KOPT-K1 (cell line): ENCODE data around the gene SERPINF2.
"Not testable (repeated sequence)": the region's sequence is repeated elsewhere in the genome, so short reads cannot be mapped to it uniquely, and the experiment has no call there.

ENCODE experiments used
- H3K27ac ChIP-seq: fragments of 200-600 bp; sonication (generic); 2 replicates; pipeline ENCODE4 v1.5.1; 2016; ENCODE audit warnings: antibody characterized with exemption, mild to moderate bottlenecking, low read depth, low read length; ENCODE audit not compliant: poor library complexity, severe bottlenecking
- H3K36me3 ChIP-seq: fragments of 200-600 bp; sonication (generic); 2 replicates; pipeline ENCODE4 v1.5.1; 2017; ENCODE audit warnings: antibody characterized with exemption, mild to moderate bottlenecking, low read length, moderate library complexity; ENCODE audit not compliant: insufficient read depth
- H3K9me3 ChIP-seq: fragments of 200-600 bp; sonication (generic); 2 replicates; pipeline ENCODE4 v1.5.1; 2017; ENCODE audit warnings: antibody characterized with exemption, low read length, mild to moderate bottlenecking; ENCODE audit not compliant: insufficient read depth, poor library complexity, severe bottlenecking

SERPINF2 gene

DNA sequence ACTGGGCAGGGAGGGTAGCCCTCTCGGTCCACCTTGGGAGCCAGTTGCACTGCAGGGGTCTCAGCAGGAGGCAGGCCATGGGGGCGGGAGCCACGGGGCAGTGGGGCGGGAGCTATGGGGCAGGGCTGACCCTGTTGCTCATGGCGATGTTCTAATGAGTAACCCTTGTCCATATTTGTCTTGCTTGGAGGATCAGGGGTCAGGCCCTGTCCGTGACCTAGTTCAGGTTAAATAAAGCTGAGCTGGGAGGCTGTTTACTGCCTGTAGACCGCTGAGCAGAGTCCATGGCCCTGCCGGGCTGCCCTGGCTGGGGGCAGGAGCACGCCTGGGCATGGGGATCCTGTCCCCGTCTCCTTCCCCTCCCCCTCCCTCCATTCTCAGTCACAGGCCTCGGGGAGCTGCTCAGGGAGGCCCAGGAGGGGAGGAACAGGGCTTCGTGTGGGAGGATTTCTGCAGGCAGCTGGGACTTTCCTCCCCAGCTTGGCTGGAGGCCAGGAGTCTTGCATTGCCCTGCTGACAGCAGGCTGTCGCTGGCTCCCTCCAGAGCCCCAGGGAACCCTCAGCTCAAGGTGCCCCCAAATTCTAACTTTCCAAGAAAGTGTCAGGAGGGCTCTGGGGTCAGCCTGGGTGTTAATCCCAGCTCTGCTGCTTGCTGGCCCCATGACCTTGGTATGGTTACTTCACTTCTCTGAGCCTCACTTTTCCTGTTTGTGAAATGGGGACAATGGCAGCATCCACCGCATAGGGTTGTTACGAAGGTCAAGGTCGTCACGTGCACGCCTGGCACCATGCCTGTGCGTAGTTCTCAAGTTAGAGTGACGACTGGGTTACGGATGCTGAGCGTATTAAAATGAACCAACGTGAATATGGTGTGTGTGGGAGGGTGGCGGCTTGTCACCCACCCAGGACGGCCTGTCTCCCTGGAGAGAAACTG is 6.1 kb upstream of the SERPINF2 start:
- Histone ChIP-seq H3K9me3 (no peaks in the 10 kb centered on the region), H3K27ac (no peak overlapping the region), H3K36me3 (peaks cover 10% of the 10 kb centered on the region; the same call in 1 of the 2 replicates)

DNA sequence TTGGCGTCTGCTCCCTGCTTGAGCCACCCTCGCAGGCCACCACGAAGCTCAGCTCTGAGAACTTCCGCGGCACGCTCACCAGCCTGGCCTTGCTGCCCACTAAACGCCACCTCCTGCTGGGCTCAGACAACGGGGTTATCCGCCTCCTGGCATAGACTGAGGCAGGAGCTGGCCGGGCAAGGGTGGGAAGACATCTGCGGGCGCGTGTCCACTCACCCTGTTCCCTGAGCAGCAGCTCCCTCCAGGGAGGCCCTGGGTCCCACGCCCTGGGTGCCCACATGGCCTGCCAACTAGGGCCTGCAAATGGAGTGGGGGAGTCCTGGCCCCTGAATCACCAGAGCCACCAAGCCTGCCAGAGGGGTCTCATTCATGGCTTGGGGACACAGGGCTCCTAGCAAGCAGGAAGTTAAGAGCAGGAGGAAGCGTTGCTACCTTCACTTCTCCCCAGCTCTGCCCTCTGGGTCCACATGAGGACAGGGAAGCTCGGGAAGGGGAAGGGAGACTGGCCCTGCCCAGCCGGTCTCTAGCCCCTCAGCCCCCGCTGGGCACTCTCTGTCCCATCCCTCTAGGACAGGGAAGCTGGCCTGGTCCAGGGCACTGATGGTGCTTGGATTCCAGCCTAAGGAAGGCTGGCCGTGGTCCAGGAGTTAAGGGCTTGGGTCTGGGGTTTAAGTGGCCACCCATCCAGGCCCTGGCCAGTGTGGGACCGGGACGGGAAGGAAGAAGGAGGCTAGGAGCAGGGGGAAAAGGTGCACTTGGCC is 5.0 kb upstream of the SERPINF2 start:
- no peak overlapping the region for H3K27ac ChIP-seq
- H3K36me3 ChIP-seq, result peaks cover 10% of the 10 kb centered on the region; the same call in 1 of the 2 replicates
- H3K9me3 ChIP-seq, result no peaks in the 10 kb centered on the region

DNA sequence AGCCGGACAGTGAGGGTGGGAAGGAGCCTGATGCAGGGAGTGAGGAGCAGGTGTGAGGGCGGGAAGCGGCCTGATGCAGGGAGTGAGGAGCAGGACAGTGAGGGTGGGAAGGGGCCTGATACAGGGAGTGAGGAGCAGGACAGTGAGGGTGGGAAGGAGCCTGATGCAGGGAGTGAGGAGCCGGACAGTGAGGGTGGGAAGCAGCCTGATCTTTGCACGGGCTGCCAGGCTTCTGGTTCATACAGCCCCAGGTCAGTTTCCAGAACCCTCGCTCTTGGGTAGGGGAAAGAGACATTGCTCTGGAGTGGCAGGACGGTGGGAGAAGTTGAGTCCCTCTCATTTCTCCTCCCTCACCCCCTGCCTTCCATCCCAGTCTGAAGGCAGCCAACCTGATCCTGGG is 772 bp upstream of the SERPINF2 start:
- not testable (repeated sequence) for H3K9me3 ChIP-seq, H3K36me3 ChIP-seq, H3K27ac ChIP-seq

DNA sequence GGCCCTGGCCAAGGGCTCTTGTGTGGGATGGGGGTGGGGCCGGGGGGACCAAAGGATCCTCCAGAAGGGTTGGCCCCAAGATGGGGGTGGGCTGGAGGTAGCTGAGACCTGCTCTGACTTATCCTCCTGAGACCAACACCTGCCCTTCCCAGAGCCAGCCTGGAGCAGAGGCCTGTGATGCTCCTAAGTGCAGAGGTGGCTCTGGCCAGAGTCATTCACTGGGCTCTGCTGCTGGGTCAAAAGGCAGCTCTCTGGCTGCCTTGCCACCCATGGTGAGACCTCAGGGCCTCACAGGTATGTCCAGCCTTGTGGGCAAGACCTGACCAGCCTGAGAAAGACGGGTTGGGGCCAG is 393 bp downstream of the SERPINF2 start:
- no peaks in the 10 kb centered on the region for H3K36me3 ChIP-seq
- H3K27ac ChIP-seq, result no peak overlapping the region

DNA sequence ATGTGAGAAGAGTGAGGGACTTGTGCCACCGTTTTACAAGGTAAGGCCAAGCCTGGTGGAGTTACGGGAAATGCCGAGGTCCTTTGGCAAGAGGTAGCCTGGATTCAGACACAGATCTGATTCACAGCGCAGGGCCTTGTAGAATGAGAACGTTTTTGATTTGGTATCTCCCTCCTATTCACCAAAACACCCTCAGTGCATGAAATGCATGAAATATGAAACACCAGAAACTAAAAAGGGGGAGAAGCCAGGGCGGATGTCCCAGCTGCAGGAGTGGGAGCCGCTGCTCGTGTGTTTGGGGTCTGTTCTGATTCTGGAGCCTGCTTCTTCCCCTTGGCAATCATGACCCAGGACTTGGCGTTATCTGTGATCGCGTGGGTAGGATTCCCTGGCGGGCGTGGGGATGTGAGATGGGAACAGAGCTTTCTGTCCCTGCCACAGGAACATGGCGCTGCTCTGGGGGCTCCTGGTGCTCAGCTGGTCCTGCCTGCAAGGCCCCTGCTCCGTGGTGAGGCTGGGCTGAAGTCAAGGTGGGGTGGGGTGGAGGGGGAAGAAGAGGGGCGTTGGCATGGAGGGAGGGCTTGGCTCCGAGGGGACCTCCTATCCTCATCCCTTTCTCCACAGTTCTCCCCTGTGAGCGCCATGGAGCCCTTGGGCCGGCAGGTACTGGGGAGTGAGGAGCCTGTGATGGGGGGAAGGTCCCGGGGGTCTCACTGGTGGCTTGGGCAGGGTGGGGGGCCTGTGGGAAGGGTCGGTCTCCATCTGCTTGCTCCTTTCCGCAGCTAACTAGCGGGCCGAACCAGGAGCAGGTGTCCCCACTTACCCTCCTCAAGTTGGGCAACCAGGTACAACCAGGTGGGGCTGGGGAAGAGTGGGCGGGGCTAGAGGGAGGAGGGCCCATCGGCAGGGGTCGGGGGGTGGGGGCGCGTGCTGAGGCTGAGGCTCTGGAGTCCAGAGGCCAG is 2.2 kb downstream of the SERPINF2 start:
- Histone ChIP-seq H3K9me3 (no peaks in the 10 kb centered on the region), H3K36me3 (no peaks in the 10 kb centered on the region), H3K27ac (no peak overlapping the region)

More for the DNA sequence above, 393 bp downstream of the SERPINF2 start:
- no peaks in the 10 kb centered on the region for H3K9me3 ChIP-seq

DNA sequence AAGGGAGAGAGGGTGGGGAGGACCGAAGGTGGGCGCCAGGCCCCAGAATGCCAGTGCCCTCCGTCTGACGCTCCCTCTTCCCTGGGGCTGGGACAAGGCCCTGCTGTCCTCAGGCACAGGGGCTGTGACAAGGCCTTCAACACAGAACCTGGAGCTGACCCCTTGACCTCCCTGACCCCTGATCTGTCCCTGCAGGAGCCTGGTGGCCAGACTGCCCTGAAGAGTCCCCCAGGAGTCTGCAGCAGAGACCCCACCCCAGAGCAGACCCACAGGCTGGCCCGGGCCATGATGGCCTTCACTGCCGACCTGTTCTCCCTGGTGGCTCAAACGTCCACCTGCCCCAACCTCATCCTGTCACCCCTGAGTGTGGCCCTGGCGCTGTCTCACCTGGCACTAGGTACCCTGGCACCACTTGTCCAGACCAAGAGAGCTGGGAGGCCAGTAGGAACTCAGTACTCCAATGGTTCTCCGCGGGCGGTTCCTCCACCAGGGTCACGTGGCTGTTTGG is 2.9 kb downstream of the SERPINF2 start:
- H3K27ac ChIP-seq, result no peak overlapping the region
- H3K36me3 ChIP-seq, result no peaks in the 10 kb centered on the region
- no peaks in the 10 kb centered on the region for H3K9me3 ChIP-seq

DNA sequence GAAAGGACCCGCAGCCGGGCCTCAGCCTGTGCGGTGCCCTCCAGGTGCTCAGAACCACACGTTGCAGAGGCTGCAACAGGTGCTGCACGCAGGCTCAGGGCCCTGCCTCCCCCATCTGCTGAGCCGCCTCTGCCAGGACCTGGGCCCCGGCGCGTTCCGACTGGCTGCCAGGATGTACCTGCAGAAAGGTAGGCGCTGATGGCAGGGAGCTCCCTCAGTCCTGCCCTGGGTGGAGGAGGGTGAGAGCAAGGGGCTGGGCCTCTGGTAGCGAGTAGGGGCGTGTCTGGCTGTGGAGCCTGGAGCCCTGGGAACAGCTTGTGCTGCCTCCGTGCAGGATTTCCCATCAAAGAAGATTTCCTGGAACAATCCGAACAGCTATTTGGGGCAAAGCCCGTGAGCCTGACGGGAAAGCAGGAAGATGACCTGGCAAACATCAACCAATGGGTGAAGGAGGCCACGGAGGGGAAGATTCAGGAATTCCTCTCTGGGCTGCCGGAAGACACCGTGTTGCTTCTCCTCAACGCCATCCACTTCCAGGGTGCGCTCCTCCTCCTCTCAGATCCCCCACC is 4.4 kb downstream of the SERPINF2 start:
- H3K36me3 ChIP-seq, result no peaks in the 10 kb centered on the region
- H3K27ac ChIP-seq, result no peak overlapping the region
- no peaks in the 10 kb centered on the region for H3K9me3 ChIP-seq

GRCh38 chr17:1750628-1751027 is 8.0 kb downstream of the SERPINF2 start:
- H3K9me3 ChIP-seq, result no peaks in the 10 kb centered on the region
- no peaks in the 10 kb centered on the region for H3K36me3 ChIP-seq
- no peak overlapping the region for H3K27ac ChIP-seq

GRCh38 chr17:1752425-1753262 is 10.0 kb downstream of the SERPINF2 start:
- Histone ChIP-seq H3K27ac (no peak overlapping the region), H3K9me3 (no peaks in the 10 kb centered on the region), H3K36me3 (no peaks in the 10 kb centered on the region)

DNA sequence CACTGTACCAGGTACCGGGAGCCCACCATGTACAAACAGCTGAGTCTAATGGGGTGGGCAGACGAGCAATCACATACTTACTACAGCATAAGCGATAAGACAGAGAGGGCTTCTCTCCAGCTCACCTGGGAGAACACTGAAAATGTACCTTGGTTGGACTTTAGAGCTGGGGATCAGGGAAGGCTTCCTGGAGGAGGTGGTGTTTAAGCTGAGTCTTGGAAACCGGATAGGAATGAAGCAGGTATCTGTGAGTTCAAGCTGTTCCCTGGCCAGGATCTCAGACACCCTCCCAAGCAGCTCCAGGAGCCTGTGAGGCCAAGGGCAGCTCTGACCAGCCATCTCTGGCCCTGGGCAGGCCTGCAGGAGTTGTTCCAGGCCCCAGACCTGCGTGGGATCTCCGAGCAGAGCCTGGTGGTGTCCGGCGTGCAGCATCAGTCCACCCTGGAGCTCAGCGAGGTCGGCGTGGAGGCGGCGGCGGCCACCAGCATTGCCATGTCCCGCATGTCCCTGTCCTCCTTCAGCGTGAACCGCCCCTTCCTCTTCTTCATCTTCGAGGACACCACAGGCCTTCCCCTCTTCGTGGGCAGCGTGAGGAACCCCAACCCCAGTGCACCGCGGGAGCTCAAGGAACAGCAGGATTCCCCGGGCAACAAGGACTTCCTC is 11.2 kb downstream of the SERPINF2 start:
- H3K27ac ChIP-seq, result no peak overlapping the region
- H3K9me3 ChIP-seq, result no peaks in the 10 kb centered on the region
- no peaks in the 10 kb centered on the region for H3K36me3 ChIP-seq

GRCh38 chr17:1754430-1755112 is 11.9 kb downstream of the SERPINF2 start:
- H3K36me3 ChIP-seq, result no peaks in the 10 kb centered on the region
- H3K27ac ChIP-seq, result no peak overlapping the region
- H3K9me3 ChIP-seq, result no peaks in the 10 kb centered on the region

DNA sequence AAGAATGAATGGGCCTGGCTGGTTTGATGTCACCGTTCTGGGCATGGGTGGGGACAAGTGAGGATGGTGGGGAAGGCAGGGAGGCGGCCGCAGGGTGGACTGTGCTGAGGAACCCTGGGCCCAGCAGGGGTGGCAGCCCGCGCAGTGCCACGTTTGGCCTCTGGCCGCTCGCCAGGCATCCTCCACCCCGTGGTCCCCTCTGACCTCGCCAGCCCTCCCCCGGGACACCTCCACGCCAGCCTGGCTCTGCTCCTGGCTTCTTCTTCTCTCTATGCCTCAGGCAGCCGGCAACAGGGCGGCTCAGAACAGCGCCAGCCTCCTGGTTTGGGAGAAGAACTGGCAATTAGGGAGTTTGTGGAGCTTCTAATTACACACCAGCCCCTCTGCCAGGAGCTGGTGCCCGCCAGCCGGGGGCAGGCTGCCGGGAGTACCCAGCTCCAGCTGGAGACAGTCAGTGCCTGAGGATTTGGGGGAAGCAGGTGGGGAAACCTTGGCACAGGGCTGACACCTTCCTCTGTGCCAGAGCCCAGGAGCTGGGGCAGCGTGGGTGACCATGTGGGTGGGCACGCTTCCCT is 12.7 kb downstream of the SERPINF2 start:
- no peaks in the 10 kb centered on the region for H3K9me3 ChIP-seq
- no peak overlapping the region for H3K27ac ChIP-seq
- no peaks in the 10 kb centered on the region for H3K36me3 ChIP-seq
